Psoas muscle (tissue), 8 donors: ENCODE data around the gene RAB3C. TPM values are rescaled to one million over a fixed set of nuclear protein-coding genes. Genes with fewer than 3 reads are reported as not detected.
"Not testable (repeated sequence)": the region's sequence is repeated elsewhere in the genome, so short reads cannot be mapped to it uniquely, and the experiment has no call there.

Experiments
- ATAC-seq, 4 donors: fragments of 200-7000 bp; cut with Tn5 transposase; one replicate each; pipeline ENCODE4 v1.9.1; 2020; ENCODE audit warnings: moderate library complexity in 3 of 4, mild to moderate bottlenecking in 2 of 4
- DNase-seq, 2 donors: peaks; one replicate each; pipeline ENCODE4 v3.0.0-alpha.2; 2020
- H3K27ac ChIP-seq: fragments of 200-600 bp; one replicate; pipeline ENCODE4 v1.8.0; 2022
- H3K27me3 ChIP-seq, 3 donors: fragments of 200-600 bp in 1 of 3; one replicate each; pipeline versions ENCODE4 v1.6.1 to v1.8.0; 2013 to 2022; ENCODE audit warnings: low read length in 2 of 3, mild to moderate bottlenecking in 2 of 3, moderate library complexity in 1 of 3; ENCODE audit not compliant: insufficient read depth in 3 of 3
- H3K36me3 ChIP-seq, 2 donors: fragments of 200-600 bp in 1 of 2; one replicate each; pipeline versions ENCODE4 v1.6.1 to v1.8.0; 2013 to 2022; ENCODE audit warnings: low read depth in 1 of 2, mild to moderate bottlenecking in 1 of 2, moderate library complexity in 1 of 2; ENCODE audit not compliant: insufficient read depth in 1 of 2
- H3K4me1 ChIP-seq: fragments of 200-600 bp; one replicate; pipeline ENCODE4 v1.8.0; 2022
- H3K4me3 ChIP-seq: fragments of 200-600 bp; one replicate; pipeline ENCODE4 v1.8.0; 2022; ENCODE audit warnings: mild to moderate bottlenecking
- H3K9me3 ChIP-seq: fragments of 200-600 bp; one replicate; pipeline ENCODE4 v1.8.0; 2022
- whole genome bisulfite sequencing, 3 donors: extraction: QIAGEN DNeasy Blood & Tissue Kit; methylation state at CpG; one replicate each; pipeline versions ENCODE4 v1.1.6 to v1.1.7; 2013; 5-methylcytosine and 5-hydroxymethylcytosine counted together
- intact Hi-C, 2 donors: fragments of 100-400 bp; cut with DNase I; formaldehyde crosslinking; loops; one replicate each; pipeline versions ENCODE4 v1.11.0 to v1.14.2; 2022
- polyA plus RNA-seq, 3 donors: library from polyadenylated mRNA; stranded (reverse); fragments of 200-250 nt; gene quantifications; one replicate each; pipeline ENCODE4 v1.2.3, GENCODE V29; 2013
- total RNA-seq, 4 donors: library from RNA; stranded (reverse); fragmentation: NEBNext Ultra II Directional in 2 of 4; extraction: Animal tissue kit (Norgen Biotek cat#: 25700) in 2 of 4; gene quantifications; one replicate each; pipeline versions ENCODE4 v1.2.1 to v1.2.4, GENCODE V29; 2021 to 2023
- TF ChIP-seq, protein P1 (sequence below): fragments of 200-600 bp; IDR thresholded peaks from one replicate; pipeline ENCODE4 v1.8.0; 2022; ENCODE audit warnings: antibody characterized with exemption
- donor health status: healthy with polysubstance abuse.
- donor health status: DM: no; HTN: no; CAD: no; lungs with moderate emphysema.
- donor health status: Bipolar disorder and iron deficiency.
- donor health status: healthy.
- donor health status: DM: yes; HTN: yes; CAD: no.
- donor health status: DM: no; HTN: no; CAD: no.
- donor health status: DM: no; HTN: no; CAD: no.
- donor health status: DM: yes; HTN: yes; CAD: no.

Gene RAB3C
- total and polyA plus RNA-seq, 7 donors = 0.16 to 2.2 (median 0.62) TPM

DNA sequence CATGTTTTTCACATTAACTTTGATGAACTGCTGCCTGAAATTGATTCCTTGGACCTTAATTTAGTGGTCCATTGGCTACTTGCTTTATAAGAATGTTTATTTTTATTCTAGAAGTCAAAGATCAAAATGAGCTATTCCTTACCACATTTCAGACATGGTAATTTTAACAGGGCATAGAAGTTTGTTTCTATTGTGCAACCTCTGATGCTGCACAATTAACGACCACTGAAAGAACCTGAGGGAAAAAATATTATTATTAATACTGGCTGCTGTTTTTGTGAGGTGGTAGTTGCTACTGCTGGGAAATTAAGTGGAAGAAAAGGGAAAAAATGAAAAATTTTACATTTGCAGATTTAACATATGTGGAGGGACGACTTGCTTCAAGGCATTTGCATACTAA lies 37.9 kb upstream of the RAB3C start:
- Histone ChIP-seq H3K9me3 (no peaks in the 10 kb centered on the region), H3K36me3 (no peaks in the 10 kb centered on the region), H3K27me3 (no peaks in the 10 kb centered on the region), H3K4me1 (no peaks in the 10 kb centered on the region), H3K4me3 (no peak overlapping the region), H3K27ac (no peak overlapping the region)
- ATAC-seq (no peak), DNase-seq (no peak)
- TF ChIP-seq, protein P1, sequence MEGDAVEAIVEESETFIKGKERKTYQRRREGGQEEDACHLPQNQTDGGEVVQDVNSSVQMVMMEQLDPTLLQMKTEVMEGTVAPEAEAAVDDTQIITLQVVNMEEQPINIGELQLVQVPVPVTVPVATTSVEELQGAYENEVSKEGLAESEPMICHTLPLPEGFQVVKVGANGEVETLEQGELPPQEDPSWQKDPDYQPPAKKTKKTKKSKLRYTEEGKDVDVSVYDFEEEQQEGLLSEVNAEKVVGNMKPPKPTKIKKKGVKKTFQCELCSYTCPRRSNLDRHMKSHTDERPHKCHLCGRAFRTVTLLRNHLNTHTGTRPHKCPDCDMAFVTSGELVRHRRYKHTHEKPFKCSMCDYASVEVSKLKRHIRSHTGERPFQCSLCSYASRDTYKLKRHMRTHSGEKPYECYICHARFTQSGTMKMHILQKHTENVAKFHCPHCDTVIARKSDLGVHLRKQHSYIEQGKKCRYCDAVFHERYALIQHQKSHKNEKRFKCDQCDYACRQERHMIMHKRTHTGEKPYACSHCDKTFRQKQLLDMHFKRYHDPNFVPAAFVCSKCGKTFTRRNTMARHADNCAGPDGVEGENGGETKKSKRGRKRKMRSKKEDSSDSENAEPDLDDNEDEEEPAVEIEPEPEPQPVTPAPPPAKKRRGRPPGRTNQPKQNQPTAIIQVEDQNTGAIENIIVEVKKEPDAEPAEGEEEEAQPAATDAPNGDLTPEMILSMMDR = no peak
- intact Hi-C loops = no loop called here
- 55 to 78% (median 71%) methylated on average over 2 of the region's 2 CpGs for WGBS, 3 donors

DNA sequence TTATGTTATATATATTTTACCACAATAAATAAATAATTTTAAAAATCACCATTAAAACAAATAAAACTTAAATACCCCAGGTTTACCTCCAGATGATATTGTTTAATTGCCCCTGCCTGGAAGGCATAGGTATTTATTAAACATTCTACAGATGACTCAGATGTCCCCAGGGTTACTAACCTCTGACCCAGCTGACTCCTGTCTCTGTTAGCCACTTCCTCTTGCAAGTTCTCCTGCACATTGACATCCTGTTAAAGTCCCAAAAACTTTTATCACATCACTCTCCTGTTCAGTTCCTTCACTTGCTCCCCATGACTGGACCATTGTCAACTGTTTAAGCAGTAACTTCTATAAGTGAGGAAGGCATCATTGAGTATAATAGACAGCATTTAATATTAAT lies 37.0 kb upstream of the RAB3C start:
- H3K4me1 ChIP-seq = no peaks in the 10 kb centered on the region
- no peak for ATAC-seq
- H3K4me3 ChIP-seq = no peak overlapping the region
- intact Hi-C loops = no loop called here
- DNase-seq = no peak
- TF ChIP-seq, protein P1 = no peak
- H3K27me3 ChIP-seq = no peaks in the 10 kb centered on the region
- no peaks in the 10 kb centered on the region for H3K9me3 ChIP-seq
- H3K36me3 ChIP-seq = no peaks in the 10 kb centered on the region
- no peak overlapping the region for H3K27ac ChIP-seq

DNA sequence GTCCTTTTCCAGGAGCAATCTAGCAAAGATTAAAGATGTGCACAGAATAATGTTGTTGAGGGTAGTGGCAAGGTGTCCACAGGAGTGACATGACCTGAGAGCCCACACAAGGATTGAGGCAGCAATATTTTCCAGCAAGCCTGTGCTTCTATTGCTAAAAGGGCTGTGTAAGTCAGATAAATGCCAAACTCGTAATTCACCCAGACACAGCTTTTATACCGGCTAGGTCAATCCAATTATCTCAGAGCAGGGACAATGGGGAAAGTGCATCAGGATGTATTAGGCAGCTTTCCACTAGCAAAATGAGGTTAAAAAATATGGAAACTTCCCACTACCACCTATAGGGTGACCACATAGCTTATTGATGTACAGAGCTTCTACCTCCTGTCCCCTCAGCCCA lies 34.8 kb upstream of the RAB3C start:
- Histone ChIP-seq H3K4me1 (no peaks in the 10 kb centered on the region), H3K36me3 (no peaks in the 10 kb centered on the region), H3K27me3 (no peaks in the 10 kb centered on the region), H3K4me3 (no peak overlapping the region), H3K9me3 (no peaks in the 10 kb centered on the region), H3K27ac (no peak overlapping the region)
- TF ChIP-seq, protein P1 = no peak
- 48 to 57% (median 53%) methylated on average over 2 of the region's 2 CpGs for WGBS, 3 donors
- no peak for ATAC-seq
- DNase-seq = no peak
- intact Hi-C loops = no loop called here

DNA sequence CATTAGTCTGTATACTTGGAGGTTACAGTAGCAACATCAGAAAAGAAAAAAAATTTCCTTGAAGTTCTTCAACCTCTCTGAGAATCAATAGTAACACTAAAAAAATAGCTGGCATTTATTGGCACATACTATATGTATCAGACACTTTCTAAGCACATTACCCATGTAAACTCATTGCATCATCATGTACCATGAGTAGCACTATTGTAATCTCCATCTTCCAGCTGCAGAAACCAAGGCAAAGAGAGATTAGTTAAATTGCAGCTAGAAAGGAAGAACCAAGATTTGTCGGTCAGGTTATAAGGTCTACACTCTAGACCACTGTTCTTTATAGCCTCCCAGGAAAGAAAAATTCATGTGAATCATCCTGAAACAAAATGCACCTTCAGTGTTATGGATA lies 31.4 kb upstream of the RAB3C start:
- WGBS, 3 donors = 86 to 95% (median 90%) methylated on average over 1 of the region's 1 CpG
- H3K4me3 ChIP-seq = no peak overlapping the region
- no peaks in the 10 kb centered on the region for H3K36me3 ChIP-seq
- H3K27ac ChIP-seq = no peak overlapping the region
- intact Hi-C loops = no loop called here
- TF ChIP-seq, protein P1 = no peak
- no peak for ATAC-seq
- no peaks in the 10 kb centered on the region for H3K4me1 ChIP-seq
- no peaks in the 10 kb centered on the region for H3K27me3 ChIP-seq
- DNase-seq = no peak
- H3K9me3 ChIP-seq = no peaks in the 10 kb centered on the region

DNA sequence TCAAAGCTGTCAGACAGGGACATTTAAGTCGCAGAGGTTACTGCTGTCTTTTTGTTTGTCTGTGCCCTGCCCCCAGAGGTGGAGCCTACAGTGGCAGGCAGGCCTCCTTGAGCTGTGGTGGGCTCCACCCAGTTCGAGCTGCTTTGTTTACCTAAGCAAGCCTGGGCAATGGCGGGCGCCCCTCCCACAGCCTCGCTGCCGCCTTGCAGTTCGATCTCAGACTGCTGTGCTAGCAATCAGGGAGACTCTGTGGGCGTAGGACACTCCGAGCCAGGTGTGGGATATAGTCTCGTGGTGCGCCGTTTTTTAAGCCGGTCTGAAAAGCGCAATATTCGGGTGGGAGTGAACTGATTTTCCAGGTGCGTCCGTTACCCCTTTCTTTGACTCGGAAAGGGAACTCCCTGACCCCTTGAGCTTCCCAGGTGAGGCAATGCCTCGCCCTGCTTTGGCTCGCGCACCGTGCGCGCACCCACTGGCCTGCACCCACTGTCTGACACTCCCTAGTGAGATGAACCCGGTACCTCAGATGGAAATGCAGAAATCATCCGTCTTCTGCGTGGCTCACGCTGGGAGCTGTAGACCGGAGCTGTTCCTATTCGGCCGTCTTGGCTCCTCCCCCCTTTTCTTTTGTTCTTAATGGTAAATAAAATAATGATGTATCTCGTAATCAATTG lies 25.1 kb upstream of the RAB3C start:
- not testable (repeated sequence) for H3K4me3 ChIP-seq
- WGBS, 3 donors = 80 to 88% (median 85%) methylated on average over 28 to 31 of the region's 32 CpGs

DNA sequence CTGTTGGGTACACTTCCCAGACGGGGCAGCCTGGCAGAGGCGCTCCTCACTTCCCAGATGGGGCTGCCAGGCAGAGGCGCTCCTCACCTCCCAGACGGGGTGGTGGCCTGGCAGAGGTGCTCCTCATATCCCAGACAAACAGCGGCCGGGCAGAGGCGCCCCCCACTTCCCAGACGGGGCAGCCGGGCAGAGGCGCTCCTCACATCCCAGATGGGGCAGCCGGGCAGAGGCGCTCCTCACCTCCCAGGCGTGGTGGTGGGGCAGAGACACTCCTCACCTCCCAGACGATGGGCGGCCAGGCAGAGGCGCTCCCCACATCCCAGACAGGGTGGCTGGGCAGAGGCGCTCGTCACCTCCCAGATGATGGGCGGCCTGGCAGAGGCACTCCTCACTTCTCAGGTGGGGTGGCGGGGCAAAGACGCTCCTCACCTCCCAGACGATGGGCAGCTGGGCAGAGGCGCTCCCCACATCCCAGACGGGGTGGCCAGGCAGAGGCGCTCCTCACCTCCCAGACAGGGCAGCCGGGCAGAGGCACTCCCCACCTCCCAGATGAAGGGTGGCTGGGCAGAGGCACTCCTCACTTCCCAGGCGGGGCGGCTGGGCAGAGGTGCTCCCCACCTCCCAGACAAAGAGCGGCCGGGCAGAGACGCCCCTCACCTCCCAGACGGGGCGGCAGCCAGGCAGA lies 19.7 kb upstream of the RAB3C start:
- H3K4me1 ChIP-seq, H3K36me3 ChIP-seq, H3K9me3 ChIP-seq, H3K27me3 ChIP-seq, H3K4me3 ChIP-seq, ATAC-seq, DNase-seq, intact Hi-C loops, H3K27ac ChIP-seq: not testable (repeated sequence)
- WGBS, 3 donors = 93 to 94% (median 93%) methylated on average over 28 to 33 of the region's 33 CpGs

More for the DNA sequence above, 25.1 kb upstream of the RAB3C start:
- ATAC-seq, H3K4me1 ChIP-seq, H3K27me3 ChIP-seq, H3K27ac ChIP-seq, H3K36me3 ChIP-seq, intact Hi-C loops, H3K9me3 ChIP-seq: not testable (repeated sequence)
- DNase-seq = peak in 1 of 2 donors; percentile 19

DNA sequence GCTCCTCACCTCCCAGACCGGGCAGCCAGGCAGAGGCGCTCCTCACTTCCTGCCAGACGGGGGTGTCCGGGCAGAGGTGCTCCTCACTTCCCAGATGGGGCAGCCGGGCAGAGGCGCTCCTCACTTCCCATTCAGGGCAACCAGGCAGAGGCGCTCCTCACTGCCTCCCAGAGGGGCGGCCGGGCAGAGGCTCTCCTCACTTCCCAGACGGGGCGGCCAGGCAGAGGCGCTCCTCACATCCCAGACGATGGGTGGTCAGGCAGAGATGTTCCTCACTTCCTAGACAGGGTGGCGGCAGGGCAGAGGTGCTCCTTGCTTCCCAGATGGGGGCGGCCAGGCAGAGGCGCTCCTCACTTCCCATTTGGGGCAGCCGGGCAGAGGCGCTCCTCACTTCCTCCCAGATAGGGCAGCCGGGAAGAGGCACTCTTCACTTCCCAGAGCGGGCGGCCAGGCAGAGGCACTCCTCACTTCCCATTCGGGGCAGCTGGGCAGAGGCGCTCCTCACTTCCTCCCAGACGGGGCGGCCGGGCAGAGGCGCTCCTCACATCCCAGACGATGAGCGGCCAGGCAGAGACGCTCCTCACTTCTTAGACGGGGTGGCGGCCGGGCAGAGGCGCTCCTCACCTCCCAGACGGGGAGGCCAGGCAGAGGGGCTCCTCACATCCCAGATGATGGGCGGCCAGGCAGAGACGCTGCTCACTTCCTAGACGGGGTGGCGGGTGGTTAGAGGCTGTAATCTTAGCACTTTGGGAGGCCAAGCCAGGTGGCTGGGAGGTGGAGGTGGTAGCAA lies 18.6 kb upstream of the RAB3C start:
- intact Hi-C loops, H3K27ac ChIP-seq, H3K27me3 ChIP-seq, H3K4me1 ChIP-seq, DNase-seq, H3K36me3 ChIP-seq, H3K4me3 ChIP-seq, H3K9me3 ChIP-seq, ATAC-seq: not testable (repeated sequence)
- 91 to 99% (median 95%) methylated on average over 30 to 39 of the region's 39 CpGs for WGBS, 3 donors
